Endothelial cell of umbilical vein (primary cell): ENCODE measurements around the gene ITGA1. TPM values are rescaled to one million over a fixed set of nuclear protein-coding genes. Genes with fewer than 3 reads are reported as not detected.

Source experiments
- BruUV-seq: library from RNA; stranded (reverse); fragments of 400-500 nt; replicated peaks from 2 replicates; lab custom pipeline; 2021; lab: Mats Ljungman, UMichigan
- CTCF ChIA-PET: fragments of 300-600, 350-600 bp; sonication (Branson Sonifier 250); formaldehyde crosslinking; loops from one replicate; lab custom pipeline; 2021; ENCODE audit warnings: antibody characterized with exemption, inconsistent platforms; lab: Charles Lee
- POLR2A ChIA-PET: fragments of 300-600, 350-600 bp; sonication (Branson Sonifier 250); formaldehyde crosslinking; loops from one replicate; lab custom pipeline; 2021; ENCODE audit warnings: antibody characterized with exemption, inconsistent platforms; lab: Charles Lee
- DNase-seq: peaks from one replicate; pipeline ENCODE4 v3.0.0-alpha.2; 2011; ENCODE audit warnings: low read depth, low spot score
- FAIRE-seq: peaks from 2 replicates; lab custom pipeline; 2011; peaks lifted over from hg19 to GRCh38; lab: Jason Lieb, UNC
- H2AFZ ChIP-seq: 2 replicates; pipeline ENCODE4 v1.6.0; 2012; ENCODE audit warnings: low read depth, low read length, control low read depth, inconsistent platforms
- H3K27ac ChIP-seq: 2 replicates; pipeline ENCODE4 v1.5.1; 2011; ENCODE audit warnings: low read depth, mild to moderate bottlenecking, control low read depth, low read length, moderate library complexity; ENCODE audit not compliant: insufficient read depth
- H3K27me3 ChIP-seq, 2 experiments: 2 replicates each; pipeline versions ENCODE4 v1.6.0 to v1.6.1; 2011; ENCODE audit warnings: low read length in 2 of 2, mixed read lengths in 1 of 2; ENCODE audit not compliant: control insufficient read depth in 2 of 2, insufficient read depth in 2 of 2
- H3K36me3 ChIP-seq, 2 experiments: 2 replicates in 1 of 2; 3 replicates in 1 of 2; pipeline ENCODE4 v1.5.1; 2011; ENCODE audit warnings: low read length in 2 of 2, mild to moderate bottlenecking in 1 of 2, moderate library complexity in 1 of 2; ENCODE audit not compliant: control insufficient read depth in 2 of 2, insufficient read depth in 2 of 2; ENCODE audit errors: extremely low read depth in 1 of 2
- H3K4me1 ChIP-seq: 3 replicates; pipeline ENCODE4 v1.5.1; 2011; ENCODE audit warnings: mild to moderate bottlenecking, low read length; ENCODE audit not compliant: control insufficient read depth, insufficient read depth; ENCODE audit errors: extremely low read depth
- H3K4me2 ChIP-seq: 2 replicates; pipeline ENCODE4 v1.6.1; 2011; ENCODE audit warnings: low read length, control low read depth, mixed read lengths; ENCODE audit not compliant: insufficient read depth
- H3K4me3 ChIP-seq, 3 experiments: fragments of 200-600 bp in 1 of 3; sonication (generic), shearing (Covaris generic) in 1 of 3; replicated peaks in 1 of 3; 2 replicates each; pipeline ENCODE4 v1.5.1; 2011 to 2016; ENCODE audit warnings: control low read depth in 3 of 3, low read length in 3 of 3, mild to moderate bottlenecking in 2 of 3, inconsistent platforms in 1 of 3, low read depth in 1 of 3, moderate library complexity in 1 of 3; ENCODE audit not compliant: insufficient read depth in 1 of 3
- H3K79me2 ChIP-seq: 2 replicates; pipeline ENCODE4 v1.6.0; 2012; ENCODE audit warnings: low read length, inconsistent platforms; ENCODE audit not compliant: control insufficient read depth, insufficient read depth
- H3K9ac ChIP-seq: replicated peaks from 2 replicates; pipeline ENCODE3; 2011; ENCODE audit warnings: low read length, control low read depth; ENCODE audit not compliant: insufficient read depth; ENCODE audit errors: extremely low read depth
- H3K9me1 ChIP-seq: replicated peaks from 3 replicates; pipeline ENCODE4 v1.6.0; 2011; ENCODE audit warnings: mild to moderate bottlenecking, low read length; ENCODE audit not compliant: control insufficient read depth, insufficient read depth; ENCODE audit errors: extremely low read depth
- H3K9me3 ChIP-seq: replicated peaks from 2 replicates; pipeline ENCODE4 v1.5.1; 2012; ENCODE audit warnings: low read length, inconsistent platforms; ENCODE audit not compliant: control insufficient read depth, insufficient read depth
- H4K20me1 ChIP-seq: replicated peaks from 2 replicates; pipeline ENCODE3; 2011; ENCODE audit warnings: mild to moderate bottlenecking, low read length; ENCODE audit not compliant: control insufficient read depth, insufficient read depth; ENCODE audit errors: extremely low read depth
- CTCF ChIP-seq, 2 donors: IDR thresholded peaks; 1 replicate in 1 of 2; 2 replicates in 1 of 2; pipeline ENCODE4 v1.5.1; 2011; ENCODE audit warnings: low read length in 2 of 2, mild to moderate bottlenecking in 2 of 2, moderate library complexity in 2 of 2, control low read depth in 1 of 2, inconsistent platforms in 1 of 2, low read depth in 1 of 2; ENCODE audit not compliant: insufficient read depth in 1 of 2; ENCODE audit errors: extremely low read depth in 1 of 2
- EZH2 ChIP-seq: IDR thresholded peaks from 2 replicates; pipeline ENCODE4 v1.6.1; 2012; ENCODE audit warnings: borderline replicate concordance, low read depth, mild to moderate bottlenecking, moderate library complexity, low read length, inconsistent platforms; ENCODE audit not compliant: severe bottlenecking
- FOS ChIP-seq: IDR thresholded peaks from 2 replicates; pipeline ENCODE4 v1.6.1; 2011; ENCODE audit warnings: mild to moderate bottlenecking, low read length, moderate library complexity, borderline replicate concordance; ENCODE audit not compliant: insufficient read depth
- GATA2 ChIP-seq: IDR thresholded peaks from 2 replicates; pipeline ENCODE4 v1.7.0; 2011; ENCODE audit warnings: low read depth, mild to moderate bottlenecking, moderate library complexity, mixed read lengths, low read length; ENCODE audit not compliant: insufficient read length, insufficient read depth
- JUN ChIP-seq: IDR thresholded peaks from 2 replicates; pipeline ENCODE4 v1.6.1; 2011; ENCODE audit warnings: borderline replicate concordance, low read depth; ENCODE audit not compliant: insufficient read length, insufficient read depth
- MAX ChIP-seq: IDR thresholded peaks from 2 replicates; pipeline ENCODE4 v1.6.1; 2011; ENCODE audit not compliant: insufficient read depth, insufficient read length
- MYC ChIP-seq: IDR thresholded peaks from one replicate; pipeline ENCODE4 v1.6.1; 2011; ENCODE audit warnings: mild to moderate bottlenecking, low read depth, low read length
- POLR2A ChIP-seq: IDR thresholded peaks from 2 replicates; pipeline ENCODE4 v1.6.1; 2012; ENCODE audit warnings: low read depth, mild to moderate bottlenecking, control low read depth, low read length
- POLR2AphosphoS5 ChIP-seq: IDR thresholded peaks from 2 replicates; pipeline ENCODE4 v1.6.1; 2012; ENCODE audit warnings: low read depth, mild to moderate bottlenecking, control low read depth, low read length, moderate library complexity; ENCODE audit not compliant: insufficient read depth
- dilution Hi-C: fragments of 300-500 bp; cut with MboI; formaldehyde crosslinking; loops from one replicate; pipeline ENCODE4 v1.15.0; 2019; ENCODE audit warnings: low sequenced_read_pairs; ENCODE audit not compliant: extremely low pct_ligation_motif_present
- intact Hi-C: fragments of 100-400 bp; cut with micrococcal nuclease; formaldehyde crosslinking; loops from one replicate; pipeline ENCODE4 v1.10.0; 2022
- polyA plus RNA-seq, 4 experiments: library from polyadenylated mRNA; depleted of rRNA in 3 of 4; stranded (reverse) in 3 of 4; unstranded in 1 of 4; fragments of >200 nt; gene quantifications; 2 replicates each; pipeline versions ENCODE4 v1.2.1 to v1.2.3, GENCODE V29; 2011 to 2012; ENCODE audit warnings: missing spikeins in 1 of 4
- total RNA-seq: library from RNA; stranded (reverse); gene quantifications from 2 replicates; pipeline ENCODE4 v1.2.3, GENCODE V29; 2021

ITGA1 gene
- total and polyA plus RNA-seq, 2 donors (not counting 3 experiments of a cell fraction or from before 2014, with no cell fraction given), result 0.65 to 1.9 TPM

GRCh38 chr5:52856564-52856963 lies 68.8 kb downstream of the ITGA1 start:
- Histone ChIP-seq H3K27ac (no peak overlapping the region), H3K79me2 (no peaks in the 10 kb centered on the region), H3K27me3 (no peaks in the 10 kb centered on the region), H3K36me3 (no peaks in the 10 kb centered on the region), H3K9me1 (no peaks in the 10 kb centered on the region), H4K20me1 (no peaks in the 10 kb centered on the region), H3K9me3 (no peaks in the 10 kb centered on the region), H3K9ac (no peak overlapping the region), H3K4me3 (no peak overlapping the region), H3K4me2 (no peak overlapping the region), H3K4me1 (no peaks in the 10 kb centered on the region), H2AFZ (no peak overlapping the region)
- POLR2A ChIA-PET, result no interaction called here
- BruUV-seq, result no TSS peak
- dilution Hi-C loops, result no loop called here
- FAIRE-seq, result no peak
- DNase-seq, result no peak
- intact Hi-C loops, result no loop called here
- TF ChIP-seq MAX, result no peak
- TF ChIP-seq GATA2, result no peak
- TF ChIP-seq POLR2A, result no peak
- TF ChIP-seq JUN, result no peak
- no peak for TF ChIP-seq POLR2AphosphoS5
- TF ChIP-seq CTCF (IDR thresholded peaks at IDR 0.05; ENCODE audit: extremely low read depth in 1 of 2, insufficient read depth in 1 of 2, low read depth in 1 of 2, low read length in 2 of 2), result no peak
- no peak for TF ChIP-seq EZH2
- TF ChIP-seq FOS, result no peak
- no peak for TF ChIP-seq MYC
- CTCF ChIA-PET, result interaction anchor here (0.7 to 1.4 kb wide), 2 partner anchors 13 to 163 kb away, joined by 3 to 4 read pairs; no protein-coding TSS in a partner anchor
